GM06990 (cell line): ENCODE results near the gene RNF149.

ENCODE experiments used
- DNase-seq: peaks from one replicate; pipeline ENCODE4 v3.0.0-alpha.2; 2011; ENCODE audit not compliant: insufficient read length; ENCODE audit errors: extremely low read depth
- H3K27me3 ChIP-seq: replicated peaks from 2 replicates; pipeline ENCODE4 v1.6.0; 2011; ENCODE audit warnings: low read length; ENCODE audit not compliant: control insufficient read depth, insufficient read depth
- H3K36me3 ChIP-seq: 2 replicates; pipeline ENCODE4 v1.5.1; 2011; ENCODE audit warnings: low read length; ENCODE audit not compliant: control insufficient read depth, insufficient read depth
- H3K4me3 ChIP-seq: replicated peaks from 2 replicates; pipeline ENCODE4 v1.5.1; 2011; ENCODE audit warnings: low read depth, mild to moderate bottlenecking, control low read depth, low read length
- TF ChIP-seq, protein P1 (sequence below): IDR thresholded peaks from 2 replicates; pipeline ENCODE4 v1.5.1; 2011; ENCODE audit warnings: low read length, control low read depth, mild to moderate bottlenecking, inconsistent platforms; ENCODE audit not compliant: insufficient read depth, poor library complexity, severe bottlenecking

The RNF149 gene, protein sequence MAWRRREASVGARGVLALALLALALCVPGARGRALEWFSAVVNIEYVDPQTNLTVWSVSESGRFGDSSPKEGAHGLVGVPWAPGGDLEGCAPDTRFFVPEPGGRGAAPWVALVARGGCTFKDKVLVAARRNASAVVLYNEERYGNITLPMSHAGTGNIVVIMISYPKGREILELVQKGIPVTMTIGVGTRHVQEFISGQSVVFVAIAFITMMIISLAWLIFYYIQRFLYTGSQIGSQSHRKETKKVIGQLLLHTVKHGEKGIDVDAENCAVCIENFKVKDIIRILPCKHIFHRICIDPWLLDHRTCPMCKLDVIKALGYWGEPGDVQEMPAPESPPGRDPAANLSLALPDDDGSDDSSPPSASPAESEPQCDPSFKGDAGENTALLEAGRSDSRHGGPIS

DNA sequence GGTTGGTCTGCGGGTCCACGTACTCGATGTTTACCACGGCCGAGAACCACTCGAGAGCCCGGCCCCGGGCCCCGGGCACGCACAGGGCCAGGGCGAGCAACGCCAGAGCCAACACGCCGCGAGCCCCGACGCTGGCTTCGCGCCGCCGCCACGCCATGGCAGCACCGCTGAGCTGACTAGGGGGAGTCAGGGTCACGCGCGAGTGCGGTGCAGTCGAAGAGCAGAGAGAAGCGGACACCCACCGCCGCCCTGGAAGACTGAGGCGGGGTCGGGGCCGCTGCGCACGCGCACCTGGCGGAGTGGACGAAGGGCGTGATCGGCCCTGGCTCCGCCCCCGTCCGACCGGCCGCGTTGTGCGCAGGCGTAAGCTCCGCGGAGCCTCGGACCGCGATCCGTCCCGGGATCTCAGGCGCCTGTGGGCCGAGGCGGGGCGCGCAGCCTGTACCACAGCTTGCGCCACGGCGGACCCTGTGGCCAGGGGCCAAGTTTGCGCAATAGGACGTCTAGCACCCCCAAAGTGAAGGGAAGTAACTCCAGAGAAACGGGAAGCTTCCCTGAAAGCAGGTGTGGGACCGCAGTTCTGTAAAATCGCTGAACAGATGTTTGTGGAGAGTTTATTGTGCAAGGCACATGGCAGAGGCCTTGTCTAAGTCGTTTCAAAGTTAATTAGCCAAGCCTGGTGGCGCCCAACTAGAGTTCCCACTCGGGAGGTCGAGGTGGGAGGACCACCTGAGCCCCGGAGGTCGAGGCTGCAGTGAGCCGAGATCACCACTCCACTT is at the start of gene RNF149:
Gene RNF149, minus strand, starts transcription at position 270 of the 779 bp plus-strand sequence. Its CDS starts 113 bp downstream, at position 157.
- TF ChIP-seq, protein P1, sequence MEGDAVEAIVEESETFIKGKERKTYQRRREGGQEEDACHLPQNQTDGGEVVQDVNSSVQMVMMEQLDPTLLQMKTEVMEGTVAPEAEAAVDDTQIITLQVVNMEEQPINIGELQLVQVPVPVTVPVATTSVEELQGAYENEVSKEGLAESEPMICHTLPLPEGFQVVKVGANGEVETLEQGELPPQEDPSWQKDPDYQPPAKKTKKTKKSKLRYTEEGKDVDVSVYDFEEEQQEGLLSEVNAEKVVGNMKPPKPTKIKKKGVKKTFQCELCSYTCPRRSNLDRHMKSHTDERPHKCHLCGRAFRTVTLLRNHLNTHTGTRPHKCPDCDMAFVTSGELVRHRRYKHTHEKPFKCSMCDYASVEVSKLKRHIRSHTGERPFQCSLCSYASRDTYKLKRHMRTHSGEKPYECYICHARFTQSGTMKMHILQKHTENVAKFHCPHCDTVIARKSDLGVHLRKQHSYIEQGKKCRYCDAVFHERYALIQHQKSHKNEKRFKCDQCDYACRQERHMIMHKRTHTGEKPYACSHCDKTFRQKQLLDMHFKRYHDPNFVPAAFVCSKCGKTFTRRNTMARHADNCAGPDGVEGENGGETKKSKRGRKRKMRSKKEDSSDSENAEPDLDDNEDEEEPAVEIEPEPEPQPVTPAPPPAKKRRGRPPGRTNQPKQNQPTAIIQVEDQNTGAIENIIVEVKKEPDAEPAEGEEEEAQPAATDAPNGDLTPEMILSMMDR: no peak
- Histone ChIP-seq H3K36me3 (no peaks in the 10 kb centered on the region), H3K27me3 (no peaks in the 10 kb centered on the region; the same call in 1 of the 2 replicates), H3K4me3 (peak within 1 kb of the TSS; percentile 71)
- peak; percentile 93 for DNase-seq

DNA sequence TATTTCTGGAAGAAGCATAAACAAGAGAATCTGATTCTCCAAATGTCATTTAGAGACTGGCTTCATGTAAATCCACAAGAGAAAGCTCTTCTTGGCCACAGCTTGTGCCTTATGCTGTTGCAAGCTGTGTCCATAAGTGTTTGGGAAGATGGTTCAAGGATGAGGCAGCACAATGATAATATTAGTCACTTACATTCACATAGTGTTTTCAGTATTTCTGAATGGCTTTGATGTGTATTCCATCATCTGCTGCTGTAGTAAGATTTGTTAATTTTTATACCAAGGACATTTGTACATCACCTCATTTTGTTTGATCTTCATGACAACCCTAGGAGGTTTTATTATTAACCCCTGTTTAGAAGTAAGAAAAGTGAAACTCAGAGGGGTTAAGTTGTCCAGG is 48.9 kb upstream of the RNF149 start:
- TF ChIP-seq, protein P1: no peak
- Histone ChIP-seq H3K27me3 (no peaks in the 10 kb centered on the region), H3K36me3 (no peaks in the 10 kb centered on the region), H3K4me3 (no peak overlapping the region)
- no peak for DNase-seq

DNA sequence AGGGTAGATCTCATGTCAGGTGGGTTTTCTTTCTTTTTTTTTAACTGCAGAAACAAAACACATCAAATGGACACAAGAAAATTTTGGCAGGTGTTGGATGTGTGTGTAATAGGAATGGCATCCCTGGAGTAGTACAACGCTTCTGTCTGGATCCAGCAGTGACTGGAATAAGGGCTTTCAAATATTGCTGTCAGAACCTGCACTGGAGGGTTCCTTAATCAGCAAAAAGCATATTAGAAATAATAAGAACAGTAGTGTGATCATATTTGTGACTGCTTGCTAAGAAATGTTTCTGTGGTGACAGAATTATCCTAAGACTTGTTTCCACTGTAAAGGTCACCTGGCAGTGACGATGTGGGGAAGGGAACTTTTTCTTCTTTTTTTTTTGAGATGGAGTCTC is 48.0 kb upstream of the RNF149 start:
- H3K36me3 ChIP-seq: no peaks in the 10 kb centered on the region
- H3K27me3 ChIP-seq: no peaks in the 10 kb centered on the region
- DNase-seq: no peak
- TF ChIP-seq, protein P1: no peak
- no peak overlapping the region for H3K4me3 ChIP-seq

DNA sequence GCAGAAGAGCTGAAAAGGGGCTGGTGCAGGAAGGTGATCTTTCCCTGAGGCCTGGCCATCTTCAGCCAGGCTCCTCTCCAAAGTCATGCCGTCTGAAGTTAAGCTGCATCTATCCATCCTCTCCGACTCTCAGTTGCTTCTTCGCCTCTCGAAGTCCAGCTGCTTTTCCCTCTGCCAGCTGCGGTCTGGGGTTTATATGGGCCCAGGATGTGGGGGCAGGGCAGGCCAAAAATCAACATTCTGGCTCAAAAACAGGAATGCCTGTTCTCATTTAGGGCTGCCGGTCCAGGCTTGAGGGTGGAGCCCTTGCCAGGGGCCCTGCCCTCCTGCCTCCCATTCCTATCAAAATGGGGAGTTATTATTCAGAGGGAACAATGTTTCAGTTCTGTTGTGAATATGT is 47.6 kb upstream of the RNF149 start:
- Histone ChIP-seq H3K4me3 (no peak overlapping the region), H3K27me3 (no peaks in the 10 kb centered on the region), H3K36me3 (no peaks in the 10 kb centered on the region)
- DNase-seq: no peak
- TF ChIP-seq, protein P1: no peak

DNA sequence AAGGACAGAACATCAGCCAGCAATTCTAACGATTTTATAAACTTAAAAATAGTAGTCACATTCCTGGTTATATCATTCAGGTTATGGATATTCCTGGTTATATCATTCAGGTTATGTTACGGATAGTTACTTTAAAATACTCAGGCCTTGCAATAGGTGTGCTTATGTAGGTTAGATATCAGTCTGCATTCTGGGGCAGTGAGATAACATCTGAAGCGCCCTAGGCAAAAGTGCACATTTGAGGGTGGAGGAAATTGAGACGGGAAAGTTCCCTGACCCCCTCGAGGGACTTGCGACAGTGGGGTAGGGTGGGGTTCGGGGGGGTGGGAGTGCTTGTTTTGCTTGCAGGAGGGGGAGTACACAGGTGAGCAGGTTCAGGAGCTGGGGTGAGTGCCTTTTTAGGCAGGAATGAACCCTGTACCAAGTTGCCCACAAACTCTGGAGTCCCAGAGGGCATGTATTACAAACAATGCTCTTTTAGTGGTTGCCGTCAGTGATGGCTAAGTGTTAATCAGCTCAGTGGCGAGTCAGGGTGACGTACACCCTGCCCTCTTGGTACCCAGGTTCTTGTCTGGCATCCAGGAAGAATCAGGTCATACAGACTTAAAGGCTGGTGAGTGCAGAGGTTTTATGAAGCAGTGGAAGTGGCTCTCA is 47.0 kb upstream of the RNF149 start:
- no peaks in the 10 kb centered on the region for H3K27me3 ChIP-seq
- H3K36me3 ChIP-seq: no peaks in the 10 kb centered on the region
- no peak for DNase-seq
- TF ChIP-seq, protein P1: no peak
- H3K4me3 ChIP-seq: no peak overlapping the region
